ENCODE measurements around the gene AUTS2.
A peak's percentile ranks its signal among the peaks of the same experiment; 100 is the strongest.

AUTS2 gene

DNA sequence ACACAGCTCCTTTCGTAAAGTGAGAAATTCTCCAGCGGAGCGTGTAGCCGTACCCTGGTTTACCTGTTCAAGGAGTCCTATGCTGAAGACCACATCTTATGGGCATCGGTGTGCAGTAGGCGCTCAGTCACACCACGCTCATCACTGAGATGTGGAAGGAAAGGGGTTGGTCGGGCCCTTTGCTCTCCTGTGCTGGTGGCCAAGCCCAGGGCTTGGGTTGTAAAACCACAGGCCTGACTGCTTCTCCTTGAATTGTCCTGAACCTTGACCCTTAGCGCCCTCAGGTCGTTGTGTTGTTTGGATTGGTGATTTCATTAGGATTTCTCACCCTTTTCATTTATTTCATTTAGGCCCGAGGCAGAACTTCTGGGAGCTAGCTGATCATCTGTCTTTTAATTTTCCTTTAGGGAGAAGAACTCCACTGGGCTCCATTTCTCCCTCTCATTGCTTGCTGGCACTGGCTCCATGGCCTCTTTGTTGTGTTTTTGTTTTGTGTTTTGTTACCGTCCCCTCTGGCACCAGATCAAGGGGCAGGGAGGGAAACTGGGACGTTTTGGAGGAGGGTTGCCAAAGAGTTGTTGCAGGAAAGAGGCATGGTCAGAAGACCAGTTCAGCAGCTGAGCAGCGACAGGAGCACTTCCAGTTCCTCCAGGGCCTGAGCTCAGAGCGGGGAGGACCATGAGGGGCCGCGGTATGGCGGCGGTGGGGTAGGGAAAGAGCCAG is 1022.2 kb downstream of the AUTS2 start:
- DNase-seq: no peak

DNA sequence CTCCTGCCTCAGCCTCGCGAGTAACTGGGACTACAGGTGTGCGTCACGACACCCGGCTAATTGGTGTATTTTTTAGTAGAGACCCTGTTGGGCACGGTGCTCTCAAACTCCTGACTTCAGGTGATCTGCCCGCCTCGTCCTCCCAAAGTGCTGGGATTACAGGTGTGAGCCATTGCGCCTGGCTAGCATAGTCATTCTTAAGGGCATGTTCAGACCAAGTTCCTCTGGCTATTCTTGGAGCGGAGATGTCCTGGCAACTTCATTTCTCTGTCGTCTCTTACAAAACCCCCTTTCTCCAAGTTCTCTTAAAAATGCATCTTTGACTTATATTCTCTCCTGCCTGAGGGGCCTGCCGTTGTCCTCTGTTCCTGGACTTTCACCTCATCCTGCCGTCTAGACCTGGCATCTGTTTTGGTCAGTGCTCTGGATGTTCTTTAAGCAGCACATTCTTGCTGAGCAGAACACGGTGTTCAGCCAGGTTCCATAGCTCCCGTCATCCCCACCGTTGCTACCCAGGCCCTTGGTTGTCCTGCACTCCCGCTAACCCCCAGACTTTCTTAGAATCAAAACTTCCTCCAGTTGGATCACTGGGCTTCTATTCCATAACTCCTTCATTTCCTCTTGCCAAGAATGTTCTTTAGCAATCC is 1023.8 kb downstream of the AUTS2 start:
- DNase-seq: no peak

GRCh38 chr7:70622936-70623335 is 1024.7 kb downstream of the AUTS2 start:
- no peak for DNase-seq

DNA sequence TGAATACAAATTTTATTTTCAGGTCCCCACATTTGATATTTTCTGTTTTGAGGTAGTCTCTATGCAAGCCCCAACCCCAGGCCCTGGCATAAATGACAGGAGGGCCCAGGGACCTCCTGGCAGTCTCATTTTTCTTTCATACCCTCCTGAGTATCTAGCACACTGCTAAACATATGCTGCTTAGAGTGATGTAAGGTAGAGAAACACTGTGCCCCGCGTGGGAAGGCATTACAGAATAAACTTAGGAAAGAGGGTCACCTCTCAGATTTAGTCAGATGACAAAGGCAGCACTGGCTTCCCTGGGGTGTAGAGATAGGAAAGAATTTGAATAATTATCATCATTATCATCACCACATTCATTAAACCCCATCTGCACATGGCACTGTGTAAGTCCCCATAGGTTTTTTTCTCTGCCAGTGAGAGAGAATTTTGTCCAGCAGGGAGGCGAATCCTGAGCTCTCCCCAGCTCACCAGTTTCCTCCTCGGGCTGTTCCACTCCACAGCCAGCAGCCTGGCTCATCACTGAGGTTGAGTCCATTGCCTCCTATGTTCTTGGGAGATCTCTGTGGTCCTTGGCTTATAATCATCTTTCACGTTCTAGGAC is 1026.3 kb downstream of the AUTS2 start:
- DNase-seq: no peak

DNA sequence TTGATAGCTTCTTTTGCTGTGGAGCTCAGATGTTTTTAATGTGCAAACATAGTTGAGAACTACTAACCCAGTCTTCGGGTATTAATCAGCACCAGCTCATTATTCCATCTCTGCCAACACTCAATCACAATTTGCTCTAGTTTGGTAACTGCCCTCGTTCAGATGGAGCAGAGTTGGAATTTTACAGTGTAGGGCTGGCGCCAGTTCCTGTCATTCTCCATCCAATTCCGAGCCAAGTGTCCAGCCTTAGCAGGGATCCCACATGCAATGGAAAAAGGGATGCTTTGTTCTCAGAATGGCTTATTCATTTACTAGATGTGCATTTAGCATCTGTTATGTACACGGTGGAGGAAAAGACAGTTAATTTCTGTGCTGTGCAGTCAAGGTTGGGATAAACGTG is 1029.2 kb downstream of the AUTS2 start:
- DNase-seq: no peak

- peak; percentile 18 for DNase-seq
These were observed 1032.2 kb downstream of the AUTS2 start for GRCh38 chr7:70630440-70630817.

- peak; percentile 93 for DNase-seq
These were observed 1032.7 kb downstream of the AUTS2 start for GRCh38 chr7:70630818-70631457.

- no peak for DNase-seq
These were observed 1033.4 kb downstream of the AUTS2 start for GRCh38 chr7:70631718-70632117.

GRCh38 chr7:70632400-70632799 is 1034.1 kb downstream of the AUTS2 start:
- no peak for DNase-seq

DNA sequence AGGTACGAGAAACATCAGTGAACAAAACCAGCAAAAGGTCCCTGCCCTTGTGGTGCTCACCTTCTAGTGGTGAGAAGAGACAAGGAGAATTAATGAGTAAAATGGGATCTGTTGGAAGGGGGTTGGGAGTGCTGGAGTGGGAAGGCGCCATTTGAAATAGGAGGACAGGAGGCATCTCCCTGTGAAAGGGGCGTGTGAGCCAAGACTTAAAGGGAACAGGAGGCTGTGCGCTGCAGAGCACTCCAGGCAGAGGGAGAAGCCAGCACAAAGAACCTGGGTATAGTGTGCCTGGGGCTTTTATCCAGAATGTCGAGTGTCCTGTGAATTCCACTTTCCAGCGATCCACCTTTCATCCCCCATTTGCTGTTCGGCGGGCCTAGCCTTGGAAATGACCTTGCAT is 1035.8 kb downstream of the AUTS2 start:
- no peak for DNase-seq

DNA sequence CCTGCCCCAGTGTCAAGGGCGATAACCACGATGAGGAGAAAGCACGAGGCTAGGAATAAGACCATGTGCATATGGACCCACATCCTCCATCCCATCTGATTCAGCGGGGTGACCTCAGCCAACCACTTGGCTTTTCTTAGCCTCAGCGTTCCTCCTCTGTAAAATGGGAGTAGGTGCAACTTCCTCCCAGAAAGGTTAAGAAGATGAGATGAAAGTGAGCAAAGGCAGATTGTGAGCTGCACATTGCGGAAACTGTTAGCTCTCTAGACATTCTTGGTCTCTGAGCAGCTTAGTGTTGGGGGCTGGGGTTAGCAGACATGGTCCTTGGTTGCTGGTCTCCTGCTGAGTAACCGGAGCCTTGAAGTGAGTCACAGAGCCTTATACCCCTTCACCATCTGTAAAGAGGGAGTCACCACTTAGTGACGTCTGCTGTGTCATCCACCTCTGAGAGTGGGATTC is 1036.4 kb downstream of the AUTS2 start:
- DNase-seq: peak; percentile 98

GRCh38 chr7:70635633-70636032 is 1037.4 kb downstream of the AUTS2 start:
- no peak for DNase-seq

DNA sequence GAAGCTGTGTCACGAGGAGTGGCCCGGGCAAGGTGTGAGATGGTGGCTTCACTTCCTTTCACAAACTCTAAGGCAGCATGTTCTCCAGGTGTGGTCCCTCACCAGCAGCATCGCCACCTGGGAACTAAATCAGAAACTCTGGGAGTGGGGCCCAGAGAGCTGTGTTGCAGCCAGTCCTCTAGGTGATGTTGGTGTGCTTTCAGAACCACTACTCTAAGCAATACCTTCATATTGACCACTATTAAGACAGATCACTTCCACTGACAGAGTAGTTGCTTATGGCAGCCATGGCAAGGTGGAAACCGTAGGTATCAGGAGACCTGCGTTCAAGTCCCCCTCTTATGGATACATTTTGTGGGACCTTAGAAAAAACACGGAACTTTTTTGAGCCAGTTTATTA is 1037.9 kb downstream of the AUTS2 start:
- DNase-seq: no peak

GRCh38 chr7:70637726-70638125 is 1039.5 kb downstream of the AUTS2 start:
- DNase-seq: no peak

DNA sequence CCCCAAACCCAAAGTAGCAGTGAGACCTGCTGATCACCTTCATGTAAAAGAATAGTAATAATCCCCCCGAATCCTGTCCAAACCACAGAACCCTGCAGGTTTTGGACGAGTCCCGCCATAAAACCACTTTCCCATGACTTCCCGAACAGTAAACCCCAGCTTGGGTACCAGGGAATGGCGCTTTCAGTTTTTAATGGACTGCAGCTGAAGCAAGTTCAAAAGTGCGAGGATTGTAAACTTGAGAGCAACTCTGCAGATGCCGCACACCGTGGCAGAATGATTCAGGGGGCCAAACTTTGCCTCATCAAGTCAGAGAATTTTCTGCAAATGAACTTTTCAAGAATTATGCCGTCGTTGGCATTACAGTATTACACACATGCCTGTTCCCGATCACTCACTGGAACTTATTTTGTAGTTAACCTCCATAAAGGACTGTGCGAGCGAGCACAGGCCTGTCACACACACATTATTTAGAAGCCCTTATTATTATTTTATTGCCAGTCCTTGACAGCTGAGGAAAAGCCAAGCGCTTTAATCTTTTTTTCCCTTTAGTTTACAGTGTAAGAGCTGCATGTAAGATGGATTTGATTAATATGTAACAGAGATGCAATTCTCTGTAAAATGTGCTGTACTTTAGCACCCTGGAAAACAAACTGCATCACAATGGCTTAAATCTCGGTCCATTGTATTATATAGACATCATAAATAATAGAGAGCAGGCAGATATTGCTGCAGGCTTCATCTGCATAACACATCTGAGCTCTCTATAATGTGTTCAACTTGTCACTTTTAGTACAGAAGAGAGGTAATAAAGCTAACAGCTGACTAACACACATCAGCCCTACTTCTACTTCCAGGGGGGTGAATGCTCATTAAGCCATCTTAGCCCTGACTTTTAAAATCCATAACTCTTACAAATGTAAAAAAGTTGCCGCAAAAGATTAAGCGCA is 1040.2 kb downstream of the AUTS2 start:
- peak; percentile 35 for DNase-seq

DNA sequence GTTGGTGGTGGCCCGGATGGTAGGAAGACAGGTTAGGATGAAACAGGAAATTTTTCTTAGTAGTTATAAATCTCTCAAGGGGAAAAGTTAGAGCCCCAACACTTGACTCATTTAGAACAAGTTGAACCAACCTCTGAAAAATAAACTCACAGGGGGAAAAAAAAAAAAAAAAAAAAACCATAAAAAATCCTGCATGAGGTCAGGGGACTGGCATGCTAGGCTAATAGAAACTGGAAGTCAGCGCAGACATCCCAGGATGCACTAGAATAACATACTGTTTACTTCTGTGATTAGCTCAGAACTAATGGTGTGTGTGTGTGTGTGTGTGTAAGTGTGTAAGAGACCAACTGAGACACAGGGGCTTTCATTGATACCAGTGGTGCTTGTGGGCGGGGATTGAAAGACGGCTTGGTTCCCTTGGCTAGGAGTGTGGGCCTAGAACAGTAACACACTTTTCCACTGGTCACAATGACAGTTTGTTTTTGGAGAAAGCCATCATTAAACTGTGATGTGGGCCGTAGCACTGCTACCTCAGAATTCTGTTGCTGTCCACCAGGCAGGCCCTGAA is 1042.1 kb downstream of the AUTS2 start:
- DNase-seq: peak; percentile 84

GRCh38 chr7:70641882-70642281 is 1043.6 kb downstream of the AUTS2 start:
- no peak for DNase-seq

DNA sequence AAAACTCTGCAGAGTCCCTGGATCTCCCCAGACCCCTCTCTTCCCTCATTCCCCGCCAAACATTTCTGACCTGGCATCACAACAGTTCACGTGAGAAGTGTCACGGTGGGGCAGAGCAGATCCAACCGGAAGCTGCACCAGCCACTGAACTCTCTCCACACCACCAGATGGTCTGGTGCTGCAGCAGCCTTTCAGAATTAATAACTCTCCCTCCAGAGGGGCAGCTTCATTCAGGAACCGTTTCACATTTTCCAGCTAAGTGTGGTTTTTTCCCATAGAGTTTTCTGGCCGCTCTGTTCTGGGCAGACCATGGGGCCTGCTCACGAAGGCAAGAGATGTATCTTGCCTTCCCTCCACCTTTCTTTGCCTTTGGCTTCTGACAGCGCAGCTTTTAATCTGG is 1047.0 kb downstream of the AUTS2 start:
- DNase-seq: no peak

GRCh38 chr7:70645876-70646351 is 1047.6 kb downstream of the AUTS2 start:
- DNase-seq: no peak

DNA sequence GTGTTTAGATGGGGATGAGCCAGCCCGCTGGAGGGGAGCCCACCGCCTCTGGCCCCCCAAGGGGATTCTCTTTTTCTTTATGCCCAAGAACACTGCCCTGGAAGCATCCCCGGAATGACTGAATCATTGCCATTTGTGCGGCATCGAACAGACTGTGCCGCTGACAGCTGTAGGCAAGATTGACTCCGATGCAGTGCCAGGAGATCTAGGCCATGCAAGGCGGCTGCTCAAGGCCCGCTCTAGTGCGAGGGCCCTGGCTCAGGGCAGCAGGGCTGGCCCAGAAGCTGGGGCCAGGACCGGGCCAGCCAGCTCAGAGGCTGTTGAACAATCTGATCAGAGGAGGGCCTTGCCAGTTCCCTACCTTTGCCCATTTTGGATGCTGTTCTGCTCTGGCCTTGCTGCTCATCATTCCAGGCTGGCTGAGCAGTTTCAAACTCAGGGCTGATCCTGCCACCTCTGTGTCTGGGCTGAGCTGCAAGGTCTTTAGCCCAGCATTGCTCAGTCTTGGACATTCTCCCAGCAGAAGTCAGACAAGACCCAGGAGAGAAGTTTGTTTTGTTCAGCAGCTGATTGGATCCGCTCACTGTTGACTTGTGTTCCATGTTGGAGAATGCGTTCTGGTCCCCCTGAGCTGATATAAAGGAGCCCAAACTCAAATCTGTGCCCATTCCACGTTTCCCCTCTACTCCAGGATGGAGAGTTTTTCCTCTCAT is 1048.4 kb downstream of the AUTS2 start:
- DNase-seq: no peak
